Measurements from ENCODE around the gene ERF. TPM values are rescaled to one million over a fixed set of nuclear protein-coding genes. Genes with fewer than 3 reads are reported as not detected.

The ERF gene
- polyA plus RNA-seq, 2 of the 4 experiments (the other 2 are of a cell fraction): 103 to 120 TPM

GRCh38 chr19:42252365-42253244, 2.3 kb downstream of the ERF start:
- Histone ChIP-seq H3K4me3 (peak overlapping the region; percentile 94), H3K4me2 (peak overlapping the region; percentile 92), H3K27ac (peak overlapping the region; percentile 94 to 96), H3K4me1 (peaks cover 60% of the 10 kb centered on the region), H3K9me3 (no peaks in the 10 kb centered on the region)
- WGBS (ENCODE audit: missing lambda C conversion rate): 14% methylated on average over 26 of the region's 27 CpGs
- DNase-seq (ENCODE audit: low read depth in 1 of 2, low spot score in 1 of 2) (peak; percentile 52 to 59), ATAC-seq (0 out of 6 replicates have a peak, but pooled peaks of 1 of the 2 experiments have one; percentile 0), FAIRE-seq (peak; percentile 46)
- TF ChIP-seq JUN (IDR thresholded peaks at IDR 0.05): 0 out of 5 replicates have a peak, but pooled peaks of 1 of the 2 experiments have one; percentile 3
- TF ChIP-seq BCL3 (IDR thresholded peaks at IDR 0.05): 0 out of 3 replicates have a peak, but pooled peaks have one; percentile 15
- no peak for TF ChIP-seq EHMT2 (IDR thresholded peaks at IDR 0.05; ENCODE audit: low read depth)
- 0 out of 2 replicates have a peak, but pooled peaks have one; percentile 6 for TF ChIP-seq USF2 (IDR thresholded peaks at IDR 0.05)
- TF ChIP-seq TP53 (CRISPR knock-in tag; IDR thresholded peaks at IDR 0.05): 0 out of 2 replicates have a peak, but pooled peaks have one; percentile 10
- TF ChIP-seq NR3C1 (IDR thresholded peaks at IDR 0.05): no peak
- peak; percentile 75; the same call in 1 of the 2 replicates for TF ChIP-seq POLR2AphosphoS2 (conservative IDR thresholded peaks at IDR 0.05; ENCODE audit: low read length)
- TF ChIP-seq RARB (CRISPR knock-in tag; IDR thresholded peaks at IDR 0.05): no peak
- TF ChIP-seq MAFK (IDR thresholded peaks at IDR 0.05; ENCODE audit: partially characterized antibody): no peak
- TF ChIP-seq RFX5 (IDR thresholded peaks at IDR 0.05): no peak
- TF ChIP-seq BHLHE40 (IDR thresholded peaks at IDR 0.05; ENCODE audit: low read depth, low read length): 0 out of 2 replicates have a peak, but pooled peaks have one; percentile 46
- TF ChIP-seq NFE2L2 (conservative IDR thresholded peaks at IDR 0.05; ENCODE audit: low read length): no peak
- TF ChIP-seq EP300 (IDR thresholded peaks at IDR 0.05): no peak
- TF ChIP-seq CHD4 (IDR thresholded peaks at IDR 0.05; ENCODE audit: borderline replicate concordance): no peak
- no peak for TF ChIP-seq HOXB13 (CRISPR knock-in tag; IDR thresholded peaks at IDR 0.05; ENCODE audit: low read depth)
- TF ChIP-seq FOSB (CRISPR knock-in tag; IDR thresholded peaks at IDR 0.05): no peak
- TF ChIP-seq CBX2 (IDR thresholded peaks at IDR 0.05; ENCODE audit: borderline replicate concordance, low read depth): no peak
- TF ChIP-seq CBX8 (IDR thresholded peaks at IDR 0.05): no peak
- no peak for TF ChIP-seq EHF (CRISPR knock-in tag; IDR thresholded peaks at IDR 0.05)
- TF ChIP-seq KDM5A (IDR thresholded peaks at IDR 0.05): no peak
- peak; percentile 88 for TF ChIP-seq MAX (IDR thresholded peaks at IDR 0.05)
- TF ChIP-seq HEYL (CRISPR knock-in tag; IDR thresholded peaks at IDR 0.05): no peak
- ChIA-PET POLR2A (interaction anchor here (3.4 kb wide), 1 partner anchor 10 kb away, joined by 28 read pairs; the partner anchor contains the start of gene GSK3A), CTCF (interaction anchor here (0.9 to 21.7 kb wide), 9 partner anchors 8 to 144 kb away, joined by 3 to 616 read pairs (median 4); partner anchors contain the start of genes CIC, PAFAH1B3, POU2F2 and PRR19)

GRCh38 chr19:42251572-42252358, 3.2 kb downstream of the ERF start:
- no peaks in the 10 kb centered on the region for H3K9me3 ChIP-seq
- CTCF ChIA-PET: interaction anchor here (0.6 to 21.7 kb wide), 12 partner anchors 9 to 143 kb away, joined by 3 to 616 read pairs (median 6); partner anchors contain the start of genes CIC, PAFAH1B3, POU2F2 and PRR19
- no peak for FAIRE-seq

More at GRCh38 chr19:42251572-42252358, 3.2 kb downstream of the ERF start:
- peak overlapping the region; percentile 94 for H3K4me3 ChIP-seq
- 60% methylated on average over 4 of the region's 4 CpGs for WGBS (ENCODE audit: missing lambda C conversion rate)
- TF ChIP-seq SMC3 (IDR thresholded peaks at IDR 0.05): no peak
- no peak for TF ChIP-seq MAZ (IDR thresholded peaks at IDR 0.05; ENCODE audit: borderline replicate concordance, low read depth, low read length)
- no peak for TF ChIP-seq MYC (IDR thresholded peaks at IDR 0.05; ENCODE audit: borderline replicate concordance, low read length)
- TF ChIP-seq CHD4 (IDR thresholded peaks at IDR 0.05; ENCODE audit: borderline replicate concordance): no peak
- 0 out of 5 replicates have a peak, but pooled peaks of 1 of the 2 experiments have one; percentile 8 for TF ChIP-seq JUN (IDR thresholded peaks at IDR 0.05)
- TF ChIP-seq EP300 (IDR thresholded peaks at IDR 0.05): no peak
- TF ChIP-seq SREBF2 (IDR thresholded peaks at IDR 0.05): no peak
- TF ChIP-seq ZSCAN20 (CRISPR knock-in tag; IDR thresholded peaks at IDR 0.05): no peak
- peak in 1 of 2 experiments; percentile 50 for DNase-seq (ENCODE audit: low read depth in 1 of 2, low spot score in 1 of 2)
- POLR2A ChIA-PET: interaction anchor here (3.4 kb wide), 1 partner anchor 9 kb away, joined by 28 read pairs; the partner anchor contains the start of gene GSK3A
- H3K4me2 ChIP-seq: peak overlapping the region; percentile 92
- H3K4me1 ChIP-seq: peaks cover 68% of the 10 kb centered on the region
- no peak for ATAC-seq
- H3K27ac ChIP-seq: peak overlapping the region; percentile 94 to 96

Measured in A549 (cell line).